ENCODE measurements around the gene KIAA1191.

GRCh38 chr5:176355400-176356178 lies 6.0 kb downstream of the KIAA1191 start:
- TF ChIP-seq, protein P1, sequence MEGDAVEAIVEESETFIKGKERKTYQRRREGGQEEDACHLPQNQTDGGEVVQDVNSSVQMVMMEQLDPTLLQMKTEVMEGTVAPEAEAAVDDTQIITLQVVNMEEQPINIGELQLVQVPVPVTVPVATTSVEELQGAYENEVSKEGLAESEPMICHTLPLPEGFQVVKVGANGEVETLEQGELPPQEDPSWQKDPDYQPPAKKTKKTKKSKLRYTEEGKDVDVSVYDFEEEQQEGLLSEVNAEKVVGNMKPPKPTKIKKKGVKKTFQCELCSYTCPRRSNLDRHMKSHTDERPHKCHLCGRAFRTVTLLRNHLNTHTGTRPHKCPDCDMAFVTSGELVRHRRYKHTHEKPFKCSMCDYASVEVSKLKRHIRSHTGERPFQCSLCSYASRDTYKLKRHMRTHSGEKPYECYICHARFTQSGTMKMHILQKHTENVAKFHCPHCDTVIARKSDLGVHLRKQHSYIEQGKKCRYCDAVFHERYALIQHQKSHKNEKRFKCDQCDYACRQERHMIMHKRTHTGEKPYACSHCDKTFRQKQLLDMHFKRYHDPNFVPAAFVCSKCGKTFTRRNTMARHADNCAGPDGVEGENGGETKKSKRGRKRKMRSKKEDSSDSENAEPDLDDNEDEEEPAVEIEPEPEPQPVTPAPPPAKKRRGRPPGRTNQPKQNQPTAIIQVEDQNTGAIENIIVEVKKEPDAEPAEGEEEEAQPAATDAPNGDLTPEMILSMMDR (IDR thresholded peaks at IDR 0.05): no peak
- no peak for TF ChIP-seq POLR2A (IDR thresholded peaks at IDR 0.05)
